Endothelial cell of umbilical vein (primary cell): Measurements from ENCODE around the gene EYS. TPM values are rescaled to one million over a fixed set of nuclear protein-coding genes. Genes with fewer than 3 reads are reported as not detected.

ENCODE experiments used
- BruUV-seq: library from RNA; stranded (reverse); fragments of 400-500 nt; replicated peaks from 2 replicates; lab custom pipeline; 2021; lab: Mats Ljungman, UMichigan
- CTCF ChIA-PET: fragments of 300-600, 350-600 bp; sonication (Branson Sonifier 250); formaldehyde crosslinking; loops from one replicate; lab custom pipeline; 2021; ENCODE audit warnings: antibody characterized with exemption, inconsistent platforms; lab: Charles Lee
- POLR2A ChIA-PET: fragments of 300-600, 350-600 bp; sonication (Branson Sonifier 250); formaldehyde crosslinking; loops from one replicate; lab custom pipeline; 2021; ENCODE audit warnings: antibody characterized with exemption, inconsistent platforms; lab: Charles Lee
- DNase-seq: peaks from one replicate; pipeline ENCODE4 v3.0.0-alpha.2; 2011; ENCODE audit warnings: low read depth, low spot score
- FAIRE-seq: peaks from 2 replicates; lab custom pipeline; 2011; peaks lifted over from hg19 to GRCh38; lab: Jason Lieb, UNC
- H2AFZ ChIP-seq: 2 replicates; pipeline ENCODE4 v1.6.0; 2012; ENCODE audit warnings: low read depth, low read length, control low read depth, inconsistent platforms
- H3K27ac ChIP-seq: 2 replicates; pipeline ENCODE4 v1.5.1; 2011; ENCODE audit warnings: low read depth, mild to moderate bottlenecking, control low read depth, low read length, moderate library complexity; ENCODE audit not compliant: insufficient read depth
- H3K27me3 ChIP-seq, 2 experiments: 2 replicates each; pipeline versions ENCODE4 v1.6.0 to v1.6.1; 2011; ENCODE audit warnings: low read length in 2 of 2, mixed read lengths in 1 of 2; ENCODE audit not compliant: control insufficient read depth in 2 of 2, insufficient read depth in 2 of 2
- H3K36me3 ChIP-seq, 2 experiments: 2 replicates in 1 of 2; 3 replicates in 1 of 2; pipeline ENCODE4 v1.5.1; 2011; ENCODE audit warnings: low read length in 2 of 2, mild to moderate bottlenecking in 1 of 2, moderate library complexity in 1 of 2; ENCODE audit not compliant: control insufficient read depth in 2 of 2, insufficient read depth in 2 of 2; ENCODE audit errors: extremely low read depth in 1 of 2
- H3K4me1 ChIP-seq: 3 replicates; pipeline ENCODE4 v1.5.1; 2011; ENCODE audit warnings: mild to moderate bottlenecking, low read length; ENCODE audit not compliant: control insufficient read depth, insufficient read depth; ENCODE audit errors: extremely low read depth
- H3K4me2 ChIP-seq: 2 replicates; pipeline ENCODE4 v1.6.1; 2011; ENCODE audit warnings: low read length, control low read depth, mixed read lengths; ENCODE audit not compliant: insufficient read depth
- H3K4me3 ChIP-seq, 3 experiments: fragments of 200-600 bp in 1 of 3; sonication (generic), shearing (Covaris generic) in 1 of 3; replicated peaks in 1 of 3; 2 replicates each; pipeline ENCODE4 v1.5.1; 2011 to 2016; ENCODE audit warnings: control low read depth in 3 of 3, low read length in 3 of 3, mild to moderate bottlenecking in 2 of 3, inconsistent platforms in 1 of 3, low read depth in 1 of 3, moderate library complexity in 1 of 3; ENCODE audit not compliant: insufficient read depth in 1 of 3
- H3K79me2 ChIP-seq: 2 replicates; pipeline ENCODE4 v1.6.0; 2012; ENCODE audit warnings: low read length, inconsistent platforms; ENCODE audit not compliant: control insufficient read depth, insufficient read depth
- H3K9ac ChIP-seq: replicated peaks from 2 replicates; pipeline ENCODE3; 2011; ENCODE audit warnings: low read length, control low read depth; ENCODE audit not compliant: insufficient read depth; ENCODE audit errors: extremely low read depth
- H3K9me1 ChIP-seq: replicated peaks from 3 replicates; pipeline ENCODE4 v1.6.0; 2011; ENCODE audit warnings: mild to moderate bottlenecking, low read length; ENCODE audit not compliant: control insufficient read depth, insufficient read depth; ENCODE audit errors: extremely low read depth
- H3K9me3 ChIP-seq: replicated peaks from 2 replicates; pipeline ENCODE4 v1.5.1; 2012; ENCODE audit warnings: low read length, inconsistent platforms; ENCODE audit not compliant: control insufficient read depth, insufficient read depth
- H4K20me1 ChIP-seq: replicated peaks from 2 replicates; pipeline ENCODE3; 2011; ENCODE audit warnings: mild to moderate bottlenecking, low read length; ENCODE audit not compliant: control insufficient read depth, insufficient read depth; ENCODE audit errors: extremely low read depth
- CTCF ChIP-seq, 2 donors: IDR thresholded peaks; 1 replicate in 1 of 2; 2 replicates in 1 of 2; pipeline ENCODE4 v1.5.1; 2011; ENCODE audit warnings: low read length in 2 of 2, mild to moderate bottlenecking in 2 of 2, moderate library complexity in 2 of 2, control low read depth in 1 of 2, inconsistent platforms in 1 of 2, low read depth in 1 of 2; ENCODE audit not compliant: insufficient read depth in 1 of 2; ENCODE audit errors: extremely low read depth in 1 of 2
- EZH2 ChIP-seq: IDR thresholded peaks from 2 replicates; pipeline ENCODE4 v1.6.1; 2012; ENCODE audit warnings: borderline replicate concordance, low read depth, mild to moderate bottlenecking, moderate library complexity, low read length, inconsistent platforms; ENCODE audit not compliant: severe bottlenecking
- FOS ChIP-seq: IDR thresholded peaks from 2 replicates; pipeline ENCODE4 v1.6.1; 2011; ENCODE audit warnings: mild to moderate bottlenecking, low read length, moderate library complexity, borderline replicate concordance; ENCODE audit not compliant: insufficient read depth
- GATA2 ChIP-seq: IDR thresholded peaks from 2 replicates; pipeline ENCODE4 v1.7.0; 2011; ENCODE audit warnings: low read depth, mild to moderate bottlenecking, moderate library complexity, mixed read lengths, low read length; ENCODE audit not compliant: insufficient read length, insufficient read depth
- JUN ChIP-seq: IDR thresholded peaks from 2 replicates; pipeline ENCODE4 v1.6.1; 2011; ENCODE audit warnings: borderline replicate concordance, low read depth; ENCODE audit not compliant: insufficient read length, insufficient read depth
- MAX ChIP-seq: IDR thresholded peaks from 2 replicates; pipeline ENCODE4 v1.6.1; 2011; ENCODE audit not compliant: insufficient read depth, insufficient read length
- MYC ChIP-seq: IDR thresholded peaks from one replicate; pipeline ENCODE4 v1.6.1; 2011; ENCODE audit warnings: mild to moderate bottlenecking, low read depth, low read length
- POLR2A ChIP-seq: IDR thresholded peaks from 2 replicates; pipeline ENCODE4 v1.6.1; 2012; ENCODE audit warnings: low read depth, mild to moderate bottlenecking, control low read depth, low read length
- POLR2AphosphoS5 ChIP-seq: IDR thresholded peaks from 2 replicates; pipeline ENCODE4 v1.6.1; 2012; ENCODE audit warnings: low read depth, mild to moderate bottlenecking, control low read depth, low read length, moderate library complexity; ENCODE audit not compliant: insufficient read depth
- dilution Hi-C: fragments of 300-500 bp; cut with MboI; formaldehyde crosslinking; loops from one replicate; pipeline ENCODE4 v1.15.0; 2019; ENCODE audit warnings: low sequenced_read_pairs; ENCODE audit not compliant: extremely low pct_ligation_motif_present
- intact Hi-C: fragments of 100-400 bp; cut with micrococcal nuclease; formaldehyde crosslinking; loops from one replicate; pipeline ENCODE4 v1.10.0; 2022
- polyA plus RNA-seq, 4 experiments: library from polyadenylated mRNA; depleted of rRNA in 3 of 4; stranded (reverse) in 3 of 4; unstranded in 1 of 4; fragments of >200 nt; gene quantifications; 2 replicates each; pipeline versions ENCODE4 v1.2.1 to v1.2.3, GENCODE V29; 2011 to 2012; ENCODE audit warnings: missing spikeins in 1 of 4
- total RNA-seq: library from RNA; stranded (reverse); gene quantifications from 2 replicates; pipeline ENCODE4 v1.2.3, GENCODE V29; 2021

Gene EYS
- total and polyA plus RNA-seq, 2 donors (not counting 3 experiments of a cell fraction or from before 2014, with no cell fraction given) = 0.01 to 0.27 TPM

DNA sequence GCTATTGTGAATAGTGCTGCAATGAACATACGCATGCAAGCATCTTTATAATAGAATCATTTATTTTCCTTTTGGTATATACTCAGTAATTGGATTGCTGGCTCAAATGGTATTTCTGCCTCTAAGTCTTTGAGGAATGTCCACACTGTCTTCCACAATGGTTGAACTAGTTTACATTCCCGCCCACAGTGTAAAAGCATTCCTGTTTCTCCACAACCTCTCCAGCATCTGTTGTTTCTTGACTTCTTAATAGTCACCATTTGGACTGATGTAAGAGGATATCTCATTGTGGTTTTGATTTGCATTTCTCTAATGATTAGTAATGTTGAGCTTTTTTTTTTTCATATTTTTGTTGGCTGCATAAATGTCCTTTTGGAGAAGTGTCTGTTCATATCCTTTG, 1862.7 kb downstream of the EYS start:
- Histone ChIP-seq H3K27ac (no peak overlapping the region), H4K20me1 (no peaks in the 10 kb centered on the region), H3K27me3 (no peaks in the 10 kb centered on the region), H3K9me3 (no peaks in the 10 kb centered on the region), H3K36me3 (no peaks in the 10 kb centered on the region), H3K79me2 (no peaks in the 10 kb centered on the region), H3K4me1 (no peaks in the 10 kb centered on the region), H2AFZ (no peak overlapping the region), H3K9ac (no peak overlapping the region), H3K4me2 (no peak overlapping the region), H3K9me1 (no peaks in the 10 kb centered on the region), H3K4me3 (no peak overlapping the region)
- BruUV-seq = no TSS peak
- CTCF ChIA-PET = no interaction called here
- POLR2A ChIA-PET = no interaction called here
- TF ChIP-seq MAX (no peak), CTCF (IDR thresholded peaks at IDR 0.05; ENCODE audit: extremely low read depth in 1 of 2, insufficient read depth in 1 of 2, low read depth in 1 of 2, low read length in 2 of 2) (no peak), MYC (no peak)
- dilution Hi-C loops (no loop called here), intact Hi-C loops (no loop called here)
- DNase-seq (no peak), FAIRE-seq (no peak)

DNA sequence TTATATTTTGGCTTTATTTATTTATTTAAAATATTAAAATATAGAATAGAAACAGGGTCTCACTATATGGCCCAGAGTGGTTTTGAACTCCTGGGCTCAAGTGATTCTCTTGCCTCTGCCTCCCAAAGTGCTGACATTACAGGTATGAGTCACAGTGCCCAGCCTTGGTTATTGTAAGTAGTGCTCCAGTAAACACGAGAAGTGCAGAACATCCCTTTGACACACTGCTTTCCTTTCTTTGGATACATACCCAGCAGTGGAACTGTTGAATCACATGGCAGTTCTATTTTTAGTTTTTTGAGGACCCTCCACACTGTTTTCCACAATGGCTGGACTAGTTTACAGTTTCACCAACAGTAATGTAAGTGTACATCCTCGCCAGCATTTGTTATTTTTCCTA, 1867.5 kb downstream of the EYS start:
- ChIA-PET CTCF (no interaction called here), POLR2A (no interaction called here)
- no peak for TF ChIP-seq FOS
- TF ChIP-seq JUN = no peak
- TF ChIP-seq MAX = no peak
- TF ChIP-seq MYC = no peak
- TF ChIP-seq CTCF (IDR thresholded peaks at IDR 0.05; ENCODE audit: extremely low read depth in 1 of 2, insufficient read depth in 1 of 2, low read depth in 1 of 2, low read length in 2 of 2) = no peak
- TF ChIP-seq EZH2 = no peak
- no peak for TF ChIP-seq POLR2AphosphoS5
- TF ChIP-seq GATA2 = no peak
- TF ChIP-seq POLR2A = no peak
- Histone ChIP-seq H3K9me1 (no peaks in the 10 kb centered on the region), H3K79me2 (no peaks in the 10 kb centered on the region), H3K27ac (no peak overlapping the region), H3K4me3 (no peak overlapping the region), H3K9ac (no peak overlapping the region), H3K27me3 (no peaks in the 10 kb centered on the region), H3K4me2 (no peak overlapping the region), H3K9me3 (no peaks in the 10 kb centered on the region), H4K20me1 (no peaks in the 10 kb centered on the region), H3K36me3 (no peaks in the 10 kb centered on the region), H3K4me1 (no peaks in the 10 kb centered on the region), H2AFZ (no peak overlapping the region)
- dilution Hi-C loops = no loop called here
- intact Hi-C loops = no loop called here
- no peak for DNase-seq
- no peak for FAIRE-seq
- BruUV-seq = no TSS peak
